ENCODE results near the gene ASCC1.

The ASCC1 gene

DNA sequence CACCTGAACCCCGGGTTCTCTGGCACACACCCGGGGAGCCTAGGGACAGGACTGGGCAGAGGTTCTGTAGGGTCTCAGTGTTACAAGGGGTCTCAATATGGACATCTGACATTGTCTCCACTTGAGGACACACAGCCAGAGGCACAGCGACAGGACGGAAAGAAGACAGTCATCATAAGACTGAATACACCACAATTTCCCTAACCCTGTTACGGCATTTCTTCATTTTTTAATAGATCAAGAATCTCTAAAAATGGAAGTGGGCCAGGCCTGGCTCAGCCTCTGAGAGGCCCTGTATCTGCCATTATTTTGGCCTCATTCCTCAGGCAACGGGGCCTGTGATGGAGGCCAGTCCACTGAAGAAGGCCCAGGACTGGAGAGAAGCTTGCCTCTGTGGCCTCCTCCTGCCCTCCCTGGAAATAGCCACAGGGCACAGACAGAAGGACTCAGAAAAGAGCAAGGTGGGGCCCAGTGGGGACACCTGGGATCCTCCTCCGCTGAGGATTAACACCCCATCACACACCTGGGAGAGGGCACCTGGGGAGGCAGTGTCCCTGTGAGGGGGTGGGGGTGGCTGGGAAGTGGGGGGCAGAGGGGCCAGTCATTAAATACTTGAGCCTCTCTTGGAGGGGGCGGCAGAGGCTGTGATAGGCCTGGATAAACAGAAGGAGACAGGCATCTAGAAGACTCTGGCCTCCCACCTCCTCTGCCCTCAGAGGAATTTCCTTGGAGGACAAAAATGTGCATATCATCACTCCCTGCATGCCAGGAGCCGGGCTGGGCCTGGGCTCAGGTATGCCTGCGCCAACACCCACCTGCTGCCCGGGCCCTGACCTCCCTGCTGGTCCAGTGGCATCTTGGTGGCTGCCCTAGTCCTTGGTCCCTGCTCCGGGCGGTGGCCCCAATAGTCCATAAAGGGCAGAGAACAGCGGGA lies 135.8 kb downstream of the ASCC1 start:
- no peak for DNase-seq

DNA sequence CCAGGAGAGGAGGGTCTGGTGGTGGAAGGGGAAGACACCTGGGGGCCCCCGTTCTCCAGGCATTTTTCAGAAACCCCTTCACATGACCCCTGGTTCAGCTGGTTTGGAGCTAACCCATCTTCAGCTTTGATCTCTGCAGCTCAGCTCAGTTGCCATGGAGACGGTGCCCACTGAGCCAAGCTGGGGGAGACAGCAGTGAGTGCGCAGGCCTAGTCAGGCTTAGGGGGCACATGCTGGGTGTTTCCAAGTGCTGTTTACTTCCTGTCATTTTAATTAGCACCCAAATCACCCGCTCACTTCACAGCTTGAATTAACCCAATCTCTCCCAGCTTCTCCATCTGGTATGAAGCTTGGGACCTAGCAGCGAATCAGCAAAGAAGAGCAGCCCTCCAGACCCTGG lies 136.7 kb downstream of the ASCC1 start:
- no peak for DNase-seq

DNA sequence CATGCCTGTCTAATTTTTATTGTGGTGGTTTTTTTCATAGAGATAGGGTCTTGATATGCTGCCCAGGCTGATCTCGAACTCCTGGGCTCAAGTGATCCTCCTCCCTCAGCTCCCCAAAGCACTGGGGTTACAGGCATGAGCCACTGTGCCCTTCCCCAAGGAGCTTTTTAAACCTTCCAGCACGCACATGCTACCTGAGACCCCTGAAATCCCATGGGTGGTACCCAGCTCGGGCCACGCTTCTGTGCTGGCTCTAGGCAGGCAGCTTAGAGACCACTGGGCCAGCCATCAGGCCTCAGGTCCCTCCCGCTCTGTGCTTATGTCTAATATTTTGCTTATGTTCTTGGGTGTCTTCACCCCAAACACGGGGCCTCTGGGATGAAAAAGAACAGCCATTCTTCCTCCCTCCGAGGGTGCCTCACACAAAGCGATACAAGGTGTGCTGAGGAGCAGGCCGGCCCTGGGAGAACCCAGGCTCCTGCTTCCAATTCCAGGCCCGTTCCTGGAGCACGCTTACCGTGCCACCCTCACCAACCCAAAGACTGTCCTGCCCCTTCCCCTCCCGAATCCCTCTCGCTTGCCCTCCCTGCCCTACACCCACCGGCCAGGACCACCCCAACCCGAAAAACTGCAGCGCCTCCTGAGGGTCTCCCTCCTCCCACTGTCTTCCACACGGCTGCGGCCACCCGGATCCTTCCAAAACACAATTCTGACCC lies 138.6 kb downstream of the ASCC1 start:
- DNase-seq: no peak

DNA sequence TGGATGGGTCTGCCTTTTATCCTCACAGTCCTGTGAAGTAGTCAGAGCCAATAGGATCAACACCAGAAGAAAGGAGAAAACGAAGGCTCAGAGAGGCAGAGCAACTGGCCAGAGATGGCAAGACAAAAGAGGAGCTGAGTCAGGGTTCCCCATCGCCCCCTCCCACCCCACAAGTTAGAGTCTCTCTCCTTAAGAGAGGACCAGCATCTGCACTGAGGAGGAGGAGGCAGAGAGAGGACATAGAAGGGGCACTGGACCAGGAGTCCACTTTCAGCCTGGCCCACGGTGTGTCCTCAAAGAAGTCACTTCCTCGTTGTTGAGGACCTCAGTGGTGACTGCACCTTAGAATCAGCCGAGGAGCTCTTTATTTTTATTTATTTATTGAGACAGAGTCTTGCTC lies 139.3 kb downstream of the ASCC1 start:
- DNase-seq: no peak

DNA sequence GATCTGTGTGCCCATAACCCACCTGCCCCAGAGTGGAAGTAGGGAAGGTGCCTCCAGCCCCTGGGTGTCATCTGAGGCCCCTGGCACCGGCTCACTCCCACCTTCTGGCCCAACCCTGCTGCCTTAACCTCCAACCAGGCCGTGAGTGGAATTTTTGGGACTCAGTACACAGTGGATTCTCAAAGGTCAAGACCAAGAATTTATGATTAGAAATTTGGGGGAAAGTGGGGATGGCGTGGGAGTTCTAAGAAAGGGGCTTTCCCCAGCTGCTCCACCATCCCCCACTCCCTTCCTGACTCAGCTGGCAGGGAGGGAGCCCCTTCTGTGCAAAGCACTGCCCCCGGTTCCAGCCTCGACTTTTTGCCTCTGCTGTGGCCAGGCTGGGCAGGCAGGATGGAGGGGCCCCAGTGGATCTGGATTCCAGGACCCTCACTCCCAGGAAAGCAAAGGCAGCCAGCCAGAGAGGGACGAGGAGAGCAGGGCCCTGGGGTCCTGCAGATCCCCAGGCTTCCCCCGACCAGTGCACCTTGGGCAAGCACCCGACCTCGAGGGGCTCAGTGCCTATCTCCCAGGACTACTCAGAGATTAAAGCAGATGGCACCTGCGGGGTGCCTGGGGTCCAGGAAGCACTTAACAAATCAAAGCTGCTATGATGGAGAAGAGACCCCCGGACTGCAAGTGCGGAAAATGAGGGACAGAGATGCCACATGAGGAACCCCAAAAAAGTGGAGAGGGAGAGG lies 140.5 kb downstream of the ASCC1 start:
- no peak for DNase-seq

DNA sequence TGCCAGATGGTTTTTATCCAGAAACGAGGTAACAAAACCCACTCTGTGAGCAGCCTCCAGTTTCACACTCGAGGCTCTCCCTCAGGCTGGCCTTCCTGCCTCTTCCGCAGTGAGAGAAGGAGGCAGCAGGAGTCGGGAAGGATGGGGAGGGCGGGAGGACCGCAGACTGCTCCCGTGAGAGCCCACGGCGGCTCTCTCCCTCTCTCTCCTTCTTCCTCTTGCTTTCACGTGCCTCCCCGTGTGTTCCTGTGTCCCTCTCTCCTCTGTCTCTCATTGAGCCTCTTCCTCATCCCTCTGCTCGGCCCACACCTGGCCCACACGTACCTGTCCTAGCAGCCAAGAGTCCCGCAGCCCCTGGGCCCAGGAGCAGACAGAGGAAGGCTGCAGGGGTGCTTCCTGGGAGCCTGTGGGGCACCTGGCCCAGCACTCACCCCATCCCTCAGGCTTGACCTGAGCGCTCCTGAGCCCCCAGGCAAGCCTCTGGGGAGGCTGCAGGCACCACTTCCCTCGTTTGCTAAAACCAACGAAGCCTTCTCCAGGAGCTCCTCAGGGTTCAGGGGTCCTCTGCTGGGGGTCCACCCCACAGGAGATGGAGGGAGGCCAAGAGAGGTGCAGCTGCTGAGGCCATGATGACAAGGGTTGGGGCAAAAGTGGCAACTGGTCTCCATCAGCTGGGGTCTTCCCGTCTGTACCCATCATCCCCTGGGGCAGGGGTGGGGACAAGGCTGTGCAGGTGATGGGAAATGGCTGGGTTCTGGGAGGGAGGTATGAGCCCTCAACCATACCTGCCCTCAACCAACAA lies 141.3 kb downstream of the ASCC1 start:
- no peak for DNase-seq

DNA sequence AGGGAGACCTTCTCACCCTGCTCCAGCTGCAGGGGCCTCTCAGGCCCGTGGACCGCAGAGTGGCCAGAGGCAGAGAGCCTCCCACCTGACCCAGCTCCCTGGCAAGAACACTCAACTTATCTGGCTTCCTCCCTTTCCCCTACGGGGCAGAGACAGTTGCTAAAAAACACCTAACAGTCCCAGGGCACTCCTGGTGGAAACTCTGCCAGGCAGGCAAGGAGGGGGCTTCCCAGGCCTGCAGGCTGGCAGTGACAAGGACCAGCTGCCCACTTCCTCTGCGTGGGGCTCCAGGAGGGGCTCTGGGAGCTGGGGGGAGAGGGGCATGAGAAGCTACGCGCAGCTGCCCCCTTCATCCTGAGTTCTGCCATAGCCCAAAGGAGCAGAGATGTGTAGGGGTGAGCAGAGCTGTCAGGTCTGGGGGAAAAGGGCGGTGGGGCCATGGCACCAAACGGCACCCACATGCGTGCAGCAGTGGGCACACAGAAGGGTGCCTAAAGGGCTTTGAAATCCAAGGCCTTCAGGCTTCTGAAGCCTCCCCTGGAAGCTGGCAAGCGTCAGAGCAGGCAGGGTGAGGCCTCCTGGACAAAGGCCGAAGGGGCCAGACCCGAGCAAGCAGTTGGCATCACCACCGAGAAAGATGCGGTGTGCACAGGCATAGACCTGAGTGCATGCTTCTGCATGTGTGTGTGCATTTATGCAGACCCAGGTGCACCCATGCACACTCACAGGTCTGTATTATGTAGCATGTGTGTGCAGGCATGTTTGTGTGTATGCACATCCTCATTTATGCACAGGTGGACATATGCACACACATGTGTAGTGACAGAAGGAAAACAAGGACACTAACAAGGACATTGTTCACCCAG lies 142.1 kb downstream of the ASCC1 start:
- DNase-seq: no peak

DNA sequence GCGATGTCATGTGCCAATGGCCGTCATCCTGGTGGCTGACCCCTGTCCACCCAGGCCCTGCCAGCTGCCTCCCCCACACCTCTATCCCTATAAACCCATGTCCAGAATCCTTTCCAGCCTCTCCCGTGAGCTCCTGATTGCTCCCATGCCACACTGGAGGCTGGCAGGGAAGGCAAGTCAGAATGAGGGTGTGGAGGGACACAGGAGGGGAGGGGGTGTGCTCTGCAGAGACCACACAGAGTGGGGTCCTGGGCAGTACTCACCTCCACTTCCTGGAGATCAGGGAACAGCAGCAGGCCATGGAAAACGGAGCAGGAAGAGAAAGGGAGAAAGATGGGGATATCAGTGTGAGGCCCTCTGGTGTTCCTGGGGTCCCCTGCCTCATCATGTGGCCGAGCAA lies 143.4 kb downstream of the ASCC1 start:
- DNase-seq: no peak

DNA sequence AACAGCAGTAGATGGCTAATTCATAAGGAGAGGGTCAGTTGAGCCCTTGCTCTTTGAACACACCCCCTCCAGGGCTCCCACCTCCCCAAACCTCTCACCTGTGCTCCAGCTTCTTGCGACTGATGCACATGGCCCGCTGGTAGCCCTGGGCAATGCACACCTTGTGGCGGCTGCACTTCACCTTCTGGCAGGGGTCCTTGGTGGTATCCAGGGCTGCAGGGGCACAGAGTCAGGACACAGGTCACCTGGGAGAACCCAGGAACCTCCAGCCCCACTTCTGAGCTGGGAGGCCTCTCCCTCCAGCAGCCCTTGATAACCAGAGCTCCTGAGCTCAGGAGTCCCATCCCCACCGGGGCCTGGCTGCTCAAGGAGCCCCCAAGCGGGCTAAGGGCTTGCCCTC lies 144.0 kb downstream of the ASCC1 start:
- DNase-seq: no peak

DNA sequence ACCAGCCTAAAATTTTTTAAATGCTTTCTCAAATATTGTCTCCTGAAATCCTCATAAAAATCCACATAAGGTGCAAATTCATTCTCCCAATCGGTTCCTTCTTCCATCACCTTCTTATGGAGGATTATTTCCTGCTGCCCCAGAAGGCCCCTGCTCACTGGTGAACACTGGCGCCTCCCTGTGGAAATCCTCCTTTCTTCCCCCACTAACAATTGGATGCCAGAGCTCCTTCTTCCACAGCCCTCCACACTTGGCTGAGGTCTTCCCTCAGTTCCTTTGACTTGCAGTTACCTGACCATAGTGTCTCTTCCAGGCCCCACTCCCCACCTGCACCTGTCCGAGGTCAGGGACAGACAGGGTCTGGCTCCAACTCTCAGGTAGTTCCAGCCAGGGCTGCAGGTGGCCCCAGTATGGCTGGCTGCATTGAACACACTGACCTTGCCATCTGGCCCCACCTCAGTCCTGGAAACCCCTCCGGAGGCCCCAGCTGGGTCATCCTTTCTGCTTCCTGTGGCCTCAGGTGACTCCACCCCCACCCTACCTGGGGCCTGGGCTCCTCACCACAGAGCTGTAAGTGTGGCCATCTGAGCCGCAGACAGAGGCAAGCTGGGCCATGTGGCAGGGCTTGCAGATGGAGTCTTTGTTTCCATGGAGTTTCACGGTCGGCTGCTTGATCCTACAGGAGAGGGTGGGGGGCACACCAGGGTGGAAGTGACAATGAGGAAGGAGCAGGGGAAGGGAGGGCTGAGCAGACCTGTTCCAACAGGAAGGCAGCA lies 146.1 kb downstream of the ASCC1 start:
- no peak for DNase-seq

DNA sequence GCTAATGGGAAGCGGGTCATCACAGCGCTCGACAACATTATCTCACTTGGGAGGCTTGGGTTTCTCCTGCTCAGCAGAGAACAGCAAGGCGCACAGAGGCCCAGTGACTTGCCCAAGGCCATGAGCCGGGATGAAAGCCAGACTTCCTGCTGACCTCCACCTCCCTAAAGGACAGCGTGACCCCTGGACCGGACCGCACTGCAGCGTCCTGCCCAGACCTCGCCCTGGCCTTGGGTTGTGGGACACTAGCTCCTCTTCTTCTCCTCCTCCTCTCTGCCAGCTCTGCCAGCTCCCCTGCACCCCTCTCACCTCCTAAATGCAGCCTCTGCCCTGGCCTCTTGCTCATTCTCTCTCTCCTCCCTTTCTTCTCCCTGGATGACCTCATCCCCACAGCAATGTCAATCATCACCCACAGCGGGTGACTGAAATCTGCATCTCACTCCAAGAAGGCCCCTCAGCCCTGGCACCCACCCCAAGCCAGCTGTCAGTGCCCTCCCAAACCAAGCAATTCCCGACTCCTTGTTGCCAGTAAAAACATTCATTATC lies 147.1 kb downstream of the ASCC1 start:
- no peak for DNase-seq

DNA sequence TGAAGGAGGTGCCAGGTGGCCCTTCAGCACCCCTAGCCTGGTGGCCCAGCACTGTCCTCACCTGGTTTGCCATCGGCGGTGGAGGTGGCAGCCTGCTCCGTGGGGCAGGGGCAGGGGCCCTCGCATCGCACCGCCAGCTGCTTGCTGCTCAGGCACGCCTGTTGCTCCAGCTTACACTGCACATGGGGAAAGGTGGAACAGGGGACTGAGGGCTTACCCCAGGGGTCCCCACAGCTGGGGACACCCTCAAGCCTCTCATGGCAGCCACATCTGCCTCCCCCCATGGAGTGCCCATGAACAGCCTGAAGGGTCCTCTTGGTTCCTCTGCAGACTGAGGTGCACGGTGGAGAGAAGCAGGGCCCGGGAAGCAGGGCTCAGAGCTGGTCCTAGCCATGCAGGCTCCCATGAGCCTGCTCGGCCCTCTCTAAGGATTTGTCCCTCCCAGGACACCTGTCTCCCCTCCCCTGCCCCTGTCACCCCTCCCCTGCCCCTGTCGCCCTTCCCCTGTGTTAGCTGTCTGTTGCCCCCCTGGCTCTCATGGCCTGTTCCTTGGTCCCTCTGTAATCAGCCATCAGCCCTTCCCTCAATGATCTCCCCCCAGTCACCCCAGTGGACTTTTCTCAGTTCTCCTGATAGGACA lies 147.8 kb downstream of the ASCC1 start:
- no peak for DNase-seq

DNA sequence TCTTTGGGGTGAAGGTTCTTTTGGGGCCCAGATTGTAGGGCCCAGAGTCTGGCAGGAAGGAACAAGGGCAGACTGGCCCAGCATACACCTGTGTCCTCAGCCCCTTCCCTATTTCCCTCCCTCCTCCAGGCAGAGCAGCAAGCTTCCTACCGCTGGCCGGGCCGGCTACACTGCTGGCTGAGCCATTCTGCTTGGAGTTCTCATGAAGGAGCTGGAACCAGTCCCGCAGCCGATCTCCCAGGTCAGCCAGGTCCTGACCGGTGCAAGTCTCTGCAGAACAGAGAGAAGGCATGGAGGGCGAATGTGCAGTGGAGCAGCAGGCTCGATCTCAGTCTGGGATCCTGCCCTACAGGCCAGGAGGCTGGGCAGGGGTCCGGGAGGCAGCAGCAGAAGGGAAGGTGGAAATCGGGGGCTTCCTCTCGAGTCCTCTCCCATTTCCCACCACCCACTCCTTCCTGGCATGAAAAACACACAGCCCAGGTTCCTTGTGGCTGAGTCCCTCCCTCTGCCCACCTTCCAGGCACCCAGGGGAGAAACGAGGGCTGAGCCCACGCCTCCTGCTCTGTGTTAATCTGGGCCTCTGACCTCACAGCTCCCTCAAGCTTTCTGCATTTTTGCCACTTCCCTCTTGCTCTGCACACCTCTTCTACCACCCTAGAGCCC lies 148.5 kb downstream of the ASCC1 start:
- DNase-seq: no peak

DNA sequence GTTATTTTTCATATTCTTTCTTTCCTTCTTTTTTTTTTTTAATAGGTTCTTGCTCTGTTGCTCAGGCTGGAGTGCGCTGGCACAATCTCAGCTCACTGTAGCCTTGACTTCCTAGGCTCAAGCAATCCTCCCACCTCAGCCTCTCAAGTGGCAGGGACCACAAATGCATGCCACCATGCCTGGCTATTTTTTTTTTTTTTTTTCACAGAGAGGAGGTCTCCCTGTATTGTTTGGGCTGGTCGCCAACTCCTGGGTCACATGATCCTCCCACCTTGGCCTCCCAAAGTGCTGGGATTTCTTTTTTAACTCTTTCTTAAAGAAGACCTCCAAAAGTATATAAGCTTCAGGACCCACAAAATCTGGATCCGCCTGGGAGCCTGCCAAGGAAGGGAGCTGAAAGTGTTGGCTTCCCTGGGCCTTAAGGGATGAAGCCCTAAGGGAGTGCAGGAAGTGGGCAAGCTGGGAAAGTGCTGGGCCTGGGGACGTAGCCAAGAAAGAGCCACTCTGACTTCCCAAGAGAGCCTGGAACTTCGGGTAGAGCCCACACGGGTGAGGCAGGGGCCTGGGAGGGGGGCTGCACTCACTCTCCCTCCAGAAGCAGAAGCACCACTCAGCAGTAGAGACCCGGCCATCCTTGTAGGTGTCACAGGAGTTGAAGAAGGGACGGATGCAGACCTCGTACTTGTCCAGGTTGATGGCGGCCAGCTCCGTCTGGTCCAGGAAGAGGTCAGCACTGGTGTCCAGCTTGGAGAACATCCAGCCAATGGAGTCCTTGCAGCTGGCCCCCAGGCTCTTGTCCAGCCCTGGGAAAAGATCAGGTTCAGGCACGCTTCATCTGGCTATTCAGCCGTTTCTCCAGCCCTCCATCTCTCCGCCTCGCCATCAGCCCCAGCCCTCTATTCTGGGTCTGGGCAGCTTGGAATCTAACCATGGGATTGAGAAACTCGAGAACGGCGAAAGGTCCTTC lies 149.5 kb downstream of the ASCC1 start:
- DNase-seq: no peak

DNA sequence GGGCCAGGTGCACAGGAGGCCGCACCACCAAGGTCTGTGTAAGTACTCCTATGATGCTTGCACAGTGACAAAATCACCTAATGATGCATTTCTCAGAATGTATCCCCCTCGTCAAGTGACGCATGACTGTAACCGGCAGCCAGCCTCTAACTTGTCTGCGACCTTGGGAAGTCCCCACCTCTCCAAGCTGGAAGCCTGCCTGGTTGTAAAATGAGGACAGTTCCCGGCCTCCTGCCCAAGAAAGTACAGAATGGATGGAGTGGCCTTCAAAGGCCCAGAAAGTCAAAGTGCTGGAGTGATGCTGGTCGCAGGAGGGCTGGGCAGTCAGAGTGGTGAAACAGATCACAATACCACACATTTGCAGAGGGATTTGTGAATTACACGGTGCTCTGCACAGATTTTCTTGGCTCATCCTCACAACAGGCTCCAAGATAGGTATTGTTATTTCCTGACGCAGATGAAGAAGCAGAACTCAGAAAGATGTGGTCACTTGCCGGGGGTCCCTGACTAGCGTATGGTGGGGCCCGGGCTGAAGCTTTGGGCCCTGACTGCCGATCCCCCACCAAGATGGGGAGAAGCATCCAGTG lies 150.5 kb downstream of the ASCC1 start:
- DNase-seq: no peak

DNA sequence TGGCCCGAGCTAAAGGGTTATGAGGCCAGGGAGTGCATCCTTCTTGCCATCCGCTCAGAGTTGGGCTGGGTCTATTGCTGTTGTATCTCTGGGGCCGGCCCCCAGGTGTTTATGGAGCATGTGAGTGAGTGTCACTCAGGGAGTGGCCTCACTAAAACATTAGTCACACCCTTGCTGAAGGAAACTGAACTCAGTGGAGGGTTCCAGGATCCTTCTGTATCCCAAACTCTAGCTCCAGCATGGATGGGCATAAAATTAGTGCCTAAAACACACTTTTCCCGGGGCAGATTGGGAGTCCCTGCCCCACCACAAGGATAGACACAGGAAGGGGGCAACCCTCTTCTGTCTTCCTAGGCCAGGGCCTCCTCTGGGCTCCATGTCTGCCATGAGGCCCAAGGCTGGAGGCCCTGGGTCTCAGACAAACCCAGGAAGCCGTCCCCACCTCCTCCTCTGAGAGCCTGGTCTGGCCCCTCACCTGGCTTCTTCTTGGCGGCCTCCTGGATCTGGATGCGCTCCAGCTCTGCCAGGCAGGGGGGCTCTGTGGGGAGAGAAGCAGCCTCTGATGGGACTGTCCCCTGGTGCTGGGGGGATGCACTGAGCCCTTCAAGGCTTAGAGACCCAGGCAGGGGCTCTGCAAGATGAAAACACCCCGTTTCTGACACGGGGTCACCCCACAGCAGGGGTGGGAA lies 152.2 kb downstream of the ASCC1 start:
- DNase-seq: no peak
